ENCODE measurements around the gene OR2T35. TPM values are rescaled to one million over a fixed set of nuclear protein-coding genes. Genes with fewer than 3 reads are reported as not detected.

OR2T35 gene
- not detected in 2 replicates for total RNA-seq

GRCh38 chr1:248645178-248645577, at the start of gene OR2T35:
Gene OR2T35, minus strand, starts transcription at chr1:248645278. Its CDS starts 6,020 bp downstream, at chr1:248639258.

GRCh38 chr1:248655354-248655753, 10.3 kb upstream of the OR2T35 start, which contains the start of gene OR2T27:
Gene OR2T27, minus strand, starts transcription at chr1:248655528. Its CDS starts 4,644 bp downstream, at chr1:248650884.

GRCh38 chr1:248634991-248635390, 10.1 kb downstream of the OR2T35 start, which contains the start of gene OR2T11:
Gene OR2T11, minus strand, starts transcription at chr1:248635091. Its CDS starts 7,963 bp downstream, at chr1:248627128.

GRCh38 chr1:248597589-248597988, 47.5 kb downstream of the OR2T35 start, which contains the start of gene OR2T10:
Gene OR2T10, minus strand, starts transcription at chr1:248597700. Its CDS starts 3,932 bp downstream, at chr1:248593768.

Other genes with a start within 250 kb of the OR2T35 start
- gene OR2T1, start 242.2 kb downstream of the OR2T35 start, total RNA-seq: not detected in 2 replicates
- gene OR2T2, start 199.6 kb downstream of the OR2T35 start, total RNA-seq: not detected in 2 replicates
- not detected in 2 replicates for gene OR2T3, start 171.9 kb downstream of the OR2T35 start, total RNA-seq
- gene OR2T5, start 156.7 kb downstream of the OR2T35 start, total RNA-seq: not detected in 2 replicates
- gene OR2G6, start 137.2 kb downstream of the OR2T35 start, total RNA-seq: not detected in 2 replicates
- gene OR2T29, start 82.5 kb downstream of the OR2T35 start, total RNA-seq: not detected in 2 replicates
- not detected in 2 replicates for gene OR2T34, start 70.5 kb downstream of the OR2T35 start, total RNA-seq
- not detected in 2 replicates for gene OR2T10, start 47.6 kb downstream of the OR2T35 start, total RNA-seq
- gene OR2T11, start 10.2 kb downstream of the OR2T35 start, total RNA-seq: not detected in 2 replicates
- gene OR2T27, start 10.2 kb upstream of the OR2T35 start, total RNA-seq: not detected in 2 replicates
- not detected in 2 replicates for gene OR14I1, start 57.5 kb upstream of the OR2T35 start, total RNA-seq
- not detected in 2 replicates for gene LYPD8, start 110.5 kb upstream of the OR2T35 start, total RNA-seq
- 18.4 TPM in 2 replicates for gene SH3BP5L, start 180.6 kb upstream of the OR2T35 start, total RNA-seq
- 26.2 and 28.7 TPM in 2 replicates for gene ZNF672, start 192.9 kb upstream of the OR2T35 start, total RNA-seq
- gene ZNF692, start 213.8 kb upstream of the OR2T35 start, total RNA-seq: 18.2 and 24.7 TPM in 2 replicates